ENCODE results near the gene PRKN. TPM values are rescaled to one million over a fixed set of nuclear protein-coding genes. Genes with fewer than 3 reads are reported as not detected.

PRKN gene
- total RNA-seq, 1 donor from 2014 or later: 2.6 TPM

GRCh38 chr6:162712694-162713093 is 14.9 kb downstream of the PRKN start:
- H3K27ac ChIP-seq: no peak overlapping the region
- no peak for DNase-seq (ENCODE audit: low spot score in 2 of 2)
- H3K4me3 ChIP-seq: no peak overlapping the region
- H3K27me3 ChIP-seq: no peaks in the 10 kb centered on the region
- no peaks in the 10 kb centered on the region for H3K9me3 ChIP-seq
- TF ChIP-seq CTCF (IDR thresholded peaks at IDR 0.05): no peak
- intact Hi-C loops (cut with DNase I): no loop called here
- no peaks in the 10 kb centered on the region for H3K4me1 ChIP-seq
- H3K36me3 ChIP-seq: no peaks in the 10 kb centered on the region

- Histone ChIP-seq H3K4me3 (no peak overlapping the region), H3K27me3 (no peaks in the 10 kb centered on the region), H3K4me1 (no peaks in the 10 kb centered on the region), H3K36me3 (no peaks in the 10 kb centered on the region), H3K27ac (no peak overlapping the region), H3K9me3 (no peaks in the 10 kb centered on the region)
- no peak for DNase-seq (ENCODE audit: low spot score in 2 of 2)
- intact Hi-C loops (cut with DNase I): no loop called here
- no peak for TF ChIP-seq CTCF (IDR thresholded peaks at IDR 0.05)
These were observed 16.2 kb downstream of the PRKN start for GRCh38 chr6:162711376-162711775.

GRCh38 chr6:162710936-162711335 is 16.6 kb downstream of the PRKN start:
- intact Hi-C loops (cut with DNase I): no loop called here
- TF ChIP-seq CTCF (IDR thresholded peaks at IDR 0.05): no peak

GRCh38 chr6:162710419-162710818 is 17.1 kb downstream of the PRKN start:
- H3K27ac ChIP-seq: no peak overlapping the region
- no peaks in the 10 kb centered on the region for H3K9me3 ChIP-seq
- no peak overlapping the region for H3K4me3 ChIP-seq
- H3K27me3 ChIP-seq: no peaks in the 10 kb centered on the region
- no peak for DNase-seq (ENCODE audit: low spot score in 2 of 2)
- no peaks in the 10 kb centered on the region for H3K4me1 ChIP-seq
- no peak for TF ChIP-seq CTCF (IDR thresholded peaks at IDR 0.05)
- no peaks in the 10 kb centered on the region for H3K36me3 ChIP-seq
- intact Hi-C loops (cut with DNase I): no loop called here

More at GRCh38 chr6:162710936-162711335, 16.6 kb downstream of the PRKN start:
- Histone ChIP-seq H3K9me3 (no peaks in the 10 kb centered on the region), H3K27me3 (no peaks in the 10 kb centered on the region), H3K27ac (no peak overlapping the region), H3K36me3 (no peaks in the 10 kb centered on the region), H3K4me3 (no peak overlapping the region), H3K4me1 (no peaks in the 10 kb centered on the region)
- no peak for DNase-seq (ENCODE audit: low spot score in 2 of 2)

GRCh38 chr6:162709431-162709830 is 18.1 kb downstream of the PRKN start:
- DNase-seq (ENCODE audit: low spot score in 2 of 2): no peak
- H3K4me1 ChIP-seq: no peaks in the 10 kb centered on the region
- intact Hi-C loops (cut with DNase I): no loop called here
- H3K27me3 ChIP-seq: no peaks in the 10 kb centered on the region
- H3K9me3 ChIP-seq: no peaks in the 10 kb centered on the region
- H3K27ac ChIP-seq: no peak overlapping the region
- no peaks in the 10 kb centered on the region for H3K36me3 ChIP-seq
- TF ChIP-seq CTCF (IDR thresholded peaks at IDR 0.05): no peak
- H3K4me3 ChIP-seq: no peak overlapping the region

- intact Hi-C loops (cut with DNase I): no loop called here
- no peaks in the 10 kb centered on the region for H3K27me3 ChIP-seq
- no peaks in the 10 kb centered on the region for H3K4me1 ChIP-seq
- H3K4me3 ChIP-seq: no peak overlapping the region
- TF ChIP-seq CTCF (IDR thresholded peaks at IDR 0.05): no peak
- H3K36me3 ChIP-seq: no peaks in the 10 kb centered on the region
- no peak for DNase-seq (ENCODE audit: low spot score in 2 of 2)
- no peak overlapping the region for H3K27ac ChIP-seq
- H3K9me3 ChIP-seq: no peaks in the 10 kb centered on the region
These were observed 18.6 kb downstream of the PRKN start for GRCh38 chr6:162708971-162709370.
